Suppressor macrophage treated with lipopolysaccharide for 1 hour (primary cell): ENCODE results near the gene ARMC12.
"Not testable (repeated sequence)": the region's sequence is repeated elsewhere in the genome, so short reads cannot be mapped to it uniquely, and the experiment has no call there.

Experiments
- DNase-seq, 3 donors: peaks; one replicate each; pipeline ENCODE4 v3.0.0-alpha.2; 2020 to 2022

Gene ARMC12

GRCh38 chr6:35736982-35737412 lies at the start of gene ARMC12:
Gene ARMC12 (plus strand): TSS chr6:35737032. CDS start chr6:35737109, 77 bp downstream.
- no peak for DNase-seq

GRCh38 chr6:35687658-35688604 lies 48.9 kb upstream of the ARMC12 start:
- peak; percentile 61 to 81 (median 68) for DNase-seq

GRCh38 chr6:35688605-35689322 lies 48.1 kb upstream of the ARMC12 start, which contains the start of gene FKBP5:
Gene FKBP5 (minus strand): TSS chr6:35688915. CDS start chr6:35642824, 46,091 bp downstream.
- peak; percentile 94 to 98 (median 96) for DNase-seq

GRCh38 chr6:35690006-35690405 lies 46.8 kb upstream of the ARMC12 start:
- DNase-seq, result not testable (repeated sequence)

- no peak for DNase-seq
These were observed 46.3 kb upstream of the ARMC12 start for GRCh38 chr6:35690484-35690883.

GRCh38 chr6:35691027-35691824 lies 45.6 kb upstream of the ARMC12 start:
- peak; percentile 78 to 84 (median 80) for DNase-seq

GRCh38 chr6:35694462-35694861 lies 42.4 kb upstream of the ARMC12 start:
- peak; percentile 69 to 83 (median 83) for DNase-seq

- DNase-seq, result not testable (repeated sequence)
These were observed 38.4 kb upstream of the ARMC12 start for GRCh38 chr6:35698430-35698829.

- no peak for DNase-seq
These were observed 38.0 kb upstream of the ARMC12 start for GRCh38 chr6:35698858-35699257.

- DNase-seq, result peak in 2 of 3 donors; percentile 29 to 33
These were observed 33.3 kb upstream of the ARMC12 start for GRCh38 chr6:35703554-35703953.

- peak; percentile 49 to 82 (median 79) for DNase-seq
These were observed 30.4 kb upstream of the ARMC12 start for GRCh38 chr6:35706468-35706867.

- no peak for DNase-seq
These were observed 29.0 kb upstream of the ARMC12 start for GRCh38 chr6:35707714-35708407.

- DNase-seq, result no peak
These were observed 28.2 kb upstream of the ARMC12 start for GRCh38 chr6:35708585-35708984.

GRCh38 chr6:35710241-35710847 lies 26.5 kb upstream of the ARMC12 start:
- DNase-seq, result no peak

- DNase-seq, result no peak
These were observed 25.1 kb upstream of the ARMC12 start for GRCh38 chr6:35711731-35712130.

GRCh38 chr6:35713006-35713767 lies 23.6 kb upstream of the ARMC12 start:
- DNase-seq, result no peak

GRCh38 chr6:35716798-35717197 lies 20.0 kb upstream of the ARMC12 start:
- DNase-seq, result no peak

- peak; percentile 53 to 60 (median 53) for DNase-seq
These were observed 19.1 kb upstream of the ARMC12 start for GRCh38 chr6:35717449-35718374.

GRCh38 chr6:35718375-35718736 lies 18.5 kb upstream of the ARMC12 start:
- DNase-seq, result no peak
